ENCODE results near the gene SGMS1.

The SGMS1 gene

GRCh38 chr10:50610368-50610767 lies 13.4 kb downstream of the SGMS1 start:
- no peak for DNase-seq (ENCODE audit: low spot score)

GRCh38 chr10:50607356-50607925 lies 16.3 kb downstream of the SGMS1 start:
- DNase-seq (ENCODE audit: low spot score): no peak

- no peak for DNase-seq (ENCODE audit: low spot score)
These were observed 17.8 kb downstream of the SGMS1 start for GRCh38 chr10:50605951-50606270.

- no peak for DNase-seq (ENCODE audit: low spot score)
These were observed 18.3 kb downstream of the SGMS1 start for GRCh38 chr10:50605269-50605950.

GRCh38 chr10:50604809-50605208 lies 18.9 kb downstream of the SGMS1 start:
- DNase-seq (ENCODE audit: low spot score): no peak

GRCh38 chr10:50604049-50604640 lies 19.6 kb downstream of the SGMS1 start:
- no peak for DNase-seq (ENCODE audit: low spot score)

- DNase-seq (ENCODE audit: low spot score): no peak
These were observed 20.5 kb downstream of the SGMS1 start for GRCh38 chr10:50603151-50603850.

GRCh38 chr10:50601974-50602373 lies 21.8 kb downstream of the SGMS1 start:
- no peak for DNase-seq (ENCODE audit: low spot score)

- no peak for DNase-seq (ENCODE audit: low spot score)
These were observed 22.8 kb downstream of the SGMS1 start for GRCh38 chr10:50600831-50601477.

- no peak for DNase-seq (ENCODE audit: low spot score)
These were observed 23.5 kb downstream of the SGMS1 start for GRCh38 chr10:50600286-50600685.

- no peak for DNase-seq (ENCODE audit: low spot score)
These were observed 26.9 kb downstream of the SGMS1 start for GRCh38 chr10:50596897-50597296.

GRCh38 chr10:50596456-50596855 lies 27.3 kb downstream of the SGMS1 start:
- no peak for DNase-seq (ENCODE audit: low spot score)

GRCh38 chr10:50595785-50596184 lies 28.0 kb downstream of the SGMS1 start:
- no peak for DNase-seq (ENCODE audit: low spot score)

GRCh38 chr10:50593523-50594376 lies 30.0 kb downstream of the SGMS1 start:
- no peak for DNase-seq (ENCODE audit: low spot score)

- DNase-seq (ENCODE audit: low spot score): no peak
These were observed 30.8 kb downstream of the SGMS1 start for GRCh38 chr10:50592961-50593418.

GRCh38 chr10:50590935-50591334 lies 32.8 kb downstream of the SGMS1 start:
- DNase-seq (ENCODE audit: low spot score): no peak

- DNase-seq (ENCODE audit: low spot score): no peak
These were observed 37.0 kb downstream of the SGMS1 start for GRCh38 chr10:50586740-50587088.

GRCh38 chr10:50585921-50586739 lies 37.6 kb downstream of the SGMS1 start:
- DNase-seq (ENCODE audit: low spot score): no peak

GRCh38 chr10:50582766-50583762 lies 40.7 kb downstream of the SGMS1 start:
- DNase-seq (ENCODE audit: low spot score): no peak

- DNase-seq (ENCODE audit: low spot score): no peak
These were observed 41.7 kb downstream of the SGMS1 start for GRCh38 chr10:50582046-50582445.

All from ecto neural progenitor cell (in vitro differentiated cells).